Activated CD4-positive, alpha-beta T cell treated with anti-CD3 and anti-CD28 coated beads for 24 hours (primary cell): ENCODE results near the gene SLC22A15.
A peak's percentile ranks its signal among the peaks of the same experiment; 100 is the strongest.
"Not testable (repeated sequence)": the region's sequence is repeated elsewhere in the genome, so short reads cannot be mapped to it uniquely, and the experiment has no call there.

Source experiments
- DNase-seq, 2 donors: peaks; one replicate each; pipeline ENCODE4 v3.0.0-alpha.2; 2020; ENCODE audit warnings: low read depth in 2 of 2

Gene SLC22A15

DNA sequence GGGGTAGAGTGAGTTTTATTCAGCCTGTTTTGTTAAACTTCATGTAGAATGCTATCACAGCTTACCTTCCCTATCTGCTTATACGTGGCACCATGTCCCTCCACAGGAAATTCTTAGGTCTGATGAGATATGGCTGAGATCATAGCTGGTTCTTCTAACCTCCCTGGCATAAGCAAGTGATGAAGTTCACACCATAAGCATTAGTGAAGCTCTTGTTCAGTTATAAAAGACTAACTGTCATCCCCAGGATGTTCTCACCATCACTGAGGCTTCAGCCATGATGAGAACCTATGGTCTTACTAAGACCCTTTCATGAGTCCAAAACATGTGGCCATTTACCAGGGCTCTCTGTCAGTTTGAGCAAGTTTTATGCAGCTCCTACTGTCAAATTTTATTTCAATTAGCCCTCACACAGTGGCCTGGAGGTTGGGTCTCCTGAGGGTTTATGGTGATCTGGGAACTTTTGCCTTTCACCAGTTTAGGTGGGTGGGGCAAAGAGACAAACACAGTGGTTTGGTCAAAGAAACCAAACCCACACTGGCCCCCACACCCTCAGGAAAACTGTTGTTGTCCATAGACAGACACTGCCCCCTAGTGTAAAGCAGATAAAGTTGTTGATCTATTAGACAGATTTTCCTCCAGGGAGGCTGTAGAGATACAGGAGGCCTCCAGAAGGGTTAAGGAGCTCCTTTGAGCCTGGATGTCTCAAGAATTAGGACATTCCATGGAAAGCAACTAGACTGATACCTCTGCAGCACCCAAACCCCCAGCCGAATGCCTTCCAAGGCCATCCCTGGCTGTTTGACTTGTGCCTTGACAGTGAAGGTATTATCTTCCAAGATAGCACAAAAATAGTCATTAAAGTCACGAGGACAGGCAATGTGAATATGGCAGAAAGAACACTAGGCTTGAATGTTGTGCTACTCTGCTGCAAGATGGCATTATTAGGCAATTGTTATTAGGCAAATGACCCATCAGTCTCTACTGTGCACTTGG lies 5.0 kb downstream of the SLC22A15 start:
- DNase-seq: no peak

DNA sequence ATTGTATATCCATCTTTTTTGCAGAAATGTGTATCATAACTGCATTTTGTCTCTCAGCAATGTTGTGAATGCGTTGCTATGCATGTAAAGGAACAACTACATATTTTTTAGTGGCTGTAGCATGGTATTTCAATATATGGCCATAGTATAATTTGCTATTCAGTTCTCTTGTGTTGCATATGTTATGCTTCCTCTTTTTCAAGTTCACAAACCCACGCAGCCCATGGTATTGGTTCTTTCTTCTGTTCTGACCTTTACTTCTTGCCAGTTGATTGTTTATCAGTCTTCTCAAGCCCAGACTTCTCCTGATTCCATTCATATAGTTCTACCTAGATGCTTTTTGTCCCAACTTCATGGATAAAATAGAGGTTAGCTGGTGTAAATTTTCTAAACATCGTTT lies 6.1 kb downstream of the SLC22A15 start:
- DNase-seq: no peak

DNA sequence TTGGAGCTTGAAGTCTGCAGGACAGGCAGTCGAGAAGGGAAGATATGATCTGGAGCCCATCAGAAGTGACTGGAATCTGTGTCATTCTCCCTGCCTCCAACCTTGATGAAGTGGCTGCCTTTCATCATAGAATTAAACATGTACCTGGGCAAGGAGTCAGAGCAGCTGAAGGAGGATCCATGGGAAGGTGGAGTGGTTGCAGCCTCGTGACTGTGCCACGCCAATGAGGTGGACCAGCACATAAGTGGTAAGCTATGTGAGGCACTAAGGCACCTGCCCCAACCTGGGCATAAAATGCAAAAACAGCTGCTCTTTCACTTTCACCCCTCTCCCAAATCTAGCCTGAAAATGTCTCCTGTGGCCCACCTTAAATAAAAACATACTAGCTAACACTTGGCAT lies 7.3 kb downstream of the SLC22A15 start:
- DNase-seq: no peak

DNA sequence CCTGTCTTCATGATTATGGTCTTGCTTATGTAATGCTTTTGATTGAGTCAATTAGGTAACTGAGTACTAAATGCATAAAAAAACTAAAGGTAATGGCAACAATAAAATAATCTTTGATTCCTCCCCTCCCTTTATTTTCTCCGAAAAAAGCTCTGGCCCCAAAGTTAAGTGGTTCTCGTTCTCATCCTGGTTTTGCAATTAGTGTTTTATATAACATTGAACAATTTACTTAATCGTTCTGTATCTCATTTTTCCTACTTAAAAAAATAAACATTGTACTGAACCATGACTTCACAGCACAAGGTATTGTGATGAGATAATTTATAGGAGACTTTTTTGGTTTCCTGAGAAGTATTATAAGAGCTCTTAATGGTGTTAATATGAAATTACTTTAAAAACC lies 11.3 kb downstream of the SLC22A15 start:
- DNase-seq: no peak

DNA sequence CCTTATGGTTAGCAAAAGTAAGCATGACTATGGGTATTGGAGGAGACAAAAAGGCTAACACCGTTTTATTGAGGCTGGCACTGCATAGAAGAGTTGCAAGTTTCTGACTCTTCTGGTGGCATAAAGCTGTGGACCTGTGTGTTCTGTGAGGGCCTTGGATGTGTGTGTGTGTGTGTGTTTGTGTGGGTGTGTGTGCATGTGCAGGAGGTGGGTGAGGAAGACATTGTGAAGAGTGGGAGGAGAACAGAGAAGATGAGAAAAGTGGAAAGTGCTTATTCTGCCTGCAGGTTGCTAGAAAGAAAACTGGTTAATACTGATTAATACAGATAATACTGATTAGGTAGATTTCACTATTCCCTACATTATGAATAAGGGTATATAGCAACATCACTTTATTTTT lies 12.6 kb downstream of the SLC22A15 start:
- no peak for DNase-seq

DNA sequence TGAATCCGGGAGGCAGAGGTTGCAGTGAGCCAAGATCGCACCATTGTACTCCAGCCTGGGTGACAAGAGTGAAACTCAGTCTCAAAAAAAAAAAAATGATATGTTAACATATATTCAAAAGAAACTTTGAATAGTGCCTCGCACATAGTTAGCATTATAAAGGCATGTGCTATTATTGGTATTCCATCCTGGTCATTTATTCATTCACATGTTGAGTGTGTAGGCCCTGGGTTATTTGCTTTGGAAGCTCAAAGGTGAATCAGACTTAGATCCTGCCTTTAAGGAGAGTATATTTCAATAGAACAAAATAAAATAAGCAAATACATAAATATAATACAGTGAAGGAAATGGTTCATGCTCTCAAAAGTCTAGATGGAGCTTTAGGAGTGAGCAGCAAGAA lies 13.4 kb downstream of the SLC22A15 start:
- DNase-seq: no peak

DNA sequence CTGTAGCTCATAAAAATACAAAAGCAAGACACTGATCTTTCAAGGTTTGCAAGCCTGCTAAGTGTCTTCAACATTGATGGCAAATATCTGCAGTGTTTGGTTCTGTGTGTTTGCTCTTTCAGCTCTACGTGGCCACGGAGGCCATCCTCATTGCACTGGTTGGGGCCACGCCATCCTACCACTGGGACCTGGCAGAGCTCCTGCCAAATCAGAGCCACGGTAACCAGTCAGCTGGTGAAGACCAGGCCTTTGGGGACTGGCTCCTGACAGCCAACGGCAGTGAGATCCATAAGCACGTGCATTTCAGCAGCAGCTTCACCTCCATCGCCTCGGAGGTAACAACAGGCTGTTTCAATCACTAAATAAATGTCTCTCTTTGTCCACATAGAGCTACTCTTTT lies 15.6 kb downstream of the SLC22A15 start:
- no peak for DNase-seq

DNA sequence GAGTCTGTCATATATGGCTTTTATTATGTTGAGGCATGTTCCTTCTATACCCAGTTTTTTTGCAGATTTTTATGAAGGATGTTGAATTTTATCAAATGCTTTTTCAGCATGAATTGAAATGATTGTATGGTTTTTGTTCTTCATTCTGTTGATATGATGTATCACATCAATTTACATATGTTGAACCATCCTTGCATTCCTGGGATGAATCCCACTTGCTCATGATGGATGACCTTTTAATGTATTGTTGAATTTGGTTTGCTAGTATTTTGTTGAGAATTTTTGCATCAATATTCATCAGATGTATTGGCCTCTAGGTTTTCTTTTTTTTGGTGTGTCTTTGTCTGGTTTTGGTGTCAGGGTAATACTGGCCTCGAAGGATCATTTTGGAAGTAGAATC lies 21.6 kb downstream of the SLC22A15 start:
- DNase-seq: not testable (repeated sequence)

DNA sequence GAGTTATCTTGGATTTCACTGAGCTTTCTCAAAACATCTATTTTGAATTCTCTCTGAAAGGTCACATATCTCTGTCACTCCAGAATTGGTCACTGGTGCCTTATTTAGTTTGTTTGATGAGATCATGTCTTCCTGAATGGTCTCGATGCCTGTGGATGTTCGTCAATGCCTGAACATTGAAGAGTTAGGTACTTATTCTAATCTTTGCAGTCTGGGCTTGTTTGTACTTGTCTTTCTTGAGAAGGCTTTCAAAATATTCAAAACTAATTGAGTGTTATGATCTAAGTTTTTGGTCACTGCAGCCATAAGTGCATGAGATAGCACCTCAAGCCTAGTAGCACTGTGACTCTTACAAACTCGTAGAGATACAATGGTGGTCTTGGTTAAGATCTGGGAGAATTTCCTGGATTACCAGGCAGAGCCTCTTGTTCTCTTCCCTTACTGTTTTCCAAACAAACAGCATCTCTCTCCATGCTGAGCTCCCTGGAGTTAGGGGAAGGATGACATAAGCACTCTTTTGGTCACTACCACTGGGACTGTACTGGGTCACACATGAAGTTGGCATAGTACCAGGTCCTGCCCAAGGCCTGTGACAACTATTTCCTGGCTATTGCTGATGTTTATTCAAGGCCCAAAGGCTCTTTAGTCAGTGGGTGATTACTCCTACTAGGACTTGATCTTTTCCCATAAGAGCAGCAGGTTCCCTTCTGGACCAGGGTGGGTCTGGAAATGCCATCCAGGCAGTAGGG lies 25.6 kb downstream of the SLC22A15 start:
- no peak for DNase-seq

DNA sequence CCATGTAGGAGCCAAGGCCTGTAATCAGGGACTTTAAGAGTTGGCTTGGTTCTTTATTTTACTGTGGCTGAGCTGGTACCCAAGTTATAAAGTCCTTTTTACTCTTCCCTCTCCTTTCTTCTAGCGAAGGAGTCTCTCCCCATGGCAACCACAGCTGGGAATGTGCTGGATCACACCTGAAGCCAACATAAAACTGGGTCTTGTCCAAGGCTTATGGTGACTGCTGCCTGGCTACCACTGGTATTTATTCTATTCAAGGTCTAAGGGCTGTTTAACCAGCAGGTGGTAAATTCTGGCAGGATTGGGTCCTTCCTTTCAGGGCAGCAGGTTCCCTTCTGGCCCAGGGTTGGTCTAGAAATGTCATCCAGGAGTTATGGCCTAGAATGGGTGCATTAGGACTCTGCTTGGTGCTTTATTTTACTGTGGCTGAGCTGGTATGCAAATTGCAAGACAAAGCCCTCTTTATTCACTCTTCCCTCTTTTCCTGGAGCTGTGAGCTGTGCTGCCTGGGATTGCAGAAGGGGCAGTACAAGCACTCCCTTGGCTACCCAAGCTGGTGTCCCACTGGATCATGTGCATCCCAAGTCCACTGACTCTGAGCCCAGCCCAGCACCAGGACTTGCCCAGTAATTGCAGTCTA lies 26.6 kb downstream of the SLC22A15 start:
- no peak for DNase-seq

DNA sequence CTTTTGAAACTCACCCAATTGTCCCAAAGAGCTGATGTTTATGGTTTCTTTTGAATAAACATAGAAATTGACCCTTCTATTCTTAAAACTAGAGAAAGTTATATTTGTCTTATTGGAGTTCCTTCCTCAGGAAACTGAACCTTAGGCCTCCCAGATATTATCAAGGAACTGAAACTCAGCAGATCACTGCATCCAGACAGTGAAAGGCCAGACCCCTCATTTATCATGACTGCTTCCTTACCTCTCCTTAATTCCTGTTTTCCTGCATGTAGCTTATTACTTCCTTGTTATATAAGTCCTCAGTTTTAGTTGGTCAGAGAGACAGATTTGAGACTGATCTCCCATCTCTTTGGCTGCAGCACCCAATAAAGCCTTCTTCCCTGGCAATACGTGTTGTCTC lies 27.5 kb downstream of the SLC22A15 start:
- no peak for DNase-seq

DNA sequence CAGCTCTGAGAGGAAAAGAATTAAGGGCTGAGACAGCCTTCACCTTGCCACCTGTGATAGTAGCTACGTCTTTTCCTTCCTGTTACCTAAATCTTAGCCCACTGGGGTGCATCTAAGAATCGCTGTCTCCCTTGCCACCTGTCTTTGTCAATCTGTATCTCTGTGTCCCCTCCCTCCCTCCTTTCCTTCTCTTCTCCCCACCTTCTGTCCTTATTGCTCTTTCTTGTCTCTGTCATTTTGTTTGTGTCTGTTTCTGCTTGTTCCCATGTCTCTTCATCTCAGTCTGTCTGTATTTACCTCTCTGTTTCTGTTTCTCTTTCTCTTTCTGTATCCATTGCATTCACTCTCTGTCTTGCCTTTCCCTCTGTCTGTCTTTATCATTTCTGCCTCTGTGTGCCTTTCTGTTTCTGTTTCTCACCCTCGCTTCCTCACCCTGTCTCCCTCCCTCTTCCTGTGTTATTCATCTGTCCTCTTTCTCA lies 30.2 kb downstream of the SLC22A15 start:
- no peak for DNase-seq

DNA sequence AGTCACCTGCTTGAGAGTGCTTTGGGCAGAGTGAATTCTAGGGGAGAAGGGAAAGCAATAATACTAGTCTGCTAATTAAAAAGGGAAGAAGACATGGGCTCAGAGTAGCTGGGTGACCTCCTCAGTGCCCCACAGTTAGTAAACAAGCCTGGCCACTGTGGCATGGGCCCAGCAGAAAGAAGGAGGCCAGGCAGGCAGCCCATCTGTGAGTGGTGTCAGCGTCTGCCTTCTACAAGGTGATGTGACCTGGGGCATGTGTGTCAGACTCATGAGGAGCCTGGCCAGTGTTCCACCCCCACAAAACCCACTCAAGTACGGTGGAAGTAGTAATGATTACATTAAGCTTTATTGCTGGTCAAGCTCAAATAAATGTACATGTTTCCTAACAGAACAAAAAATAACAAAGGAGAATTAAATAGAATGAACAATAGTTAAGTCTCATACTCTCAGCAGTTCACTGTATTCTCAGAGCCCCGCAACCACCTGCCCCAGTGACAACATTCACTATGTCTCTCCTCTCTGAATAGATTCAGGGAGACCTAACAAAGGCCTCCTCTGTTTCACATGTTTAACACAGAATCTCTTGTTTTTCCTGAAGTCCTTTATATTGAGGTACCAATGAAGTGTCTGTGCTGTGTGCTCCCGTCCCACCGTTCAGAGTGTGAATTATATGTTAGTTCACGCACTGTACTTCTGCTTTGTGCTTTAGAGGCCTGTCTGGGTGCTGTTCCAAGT lies 32.5 kb downstream of the SLC22A15 start:
- no peak for DNase-seq

DNA sequence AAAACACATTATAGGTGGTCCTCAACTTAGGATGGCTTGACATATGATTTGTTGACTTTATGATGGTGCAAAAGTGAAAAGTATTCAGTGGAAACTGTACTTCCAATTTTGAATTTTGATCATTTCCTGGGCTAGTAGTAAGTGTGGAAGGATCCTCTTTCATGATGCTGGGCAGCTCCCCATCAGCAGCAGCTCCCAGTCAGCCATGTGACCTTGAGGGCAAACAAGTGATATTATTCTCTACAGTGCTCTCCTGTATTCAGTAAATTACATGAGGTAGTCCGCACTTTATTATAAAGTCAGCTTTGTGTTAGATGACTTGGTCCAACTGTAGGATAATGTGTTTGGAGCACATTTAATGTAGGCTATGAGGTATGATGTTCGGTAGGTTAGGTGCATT lies 36.4 kb downstream of the SLC22A15 start:
- no peak for DNase-seq

DNA sequence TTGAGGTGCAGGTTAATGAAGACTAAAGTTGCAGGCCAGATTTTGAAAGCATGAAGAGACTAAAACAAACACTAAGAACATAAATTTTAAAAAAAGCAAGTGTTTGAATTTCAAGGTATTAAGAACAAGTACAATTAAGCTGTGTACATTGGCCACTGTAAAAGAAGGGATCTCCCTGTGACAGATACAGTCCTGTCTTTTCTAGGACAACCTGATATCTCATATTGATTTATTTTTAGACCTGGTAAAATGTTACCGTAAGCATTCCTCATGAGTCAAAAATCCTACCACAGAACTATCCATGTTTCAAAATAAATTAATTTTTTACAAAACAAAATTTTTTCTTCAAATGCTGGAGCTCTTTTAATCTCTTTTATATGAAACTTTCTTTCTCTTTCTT lies 39.4 kb downstream of the SLC22A15 start:
- DNase-seq: no peak

DNA sequence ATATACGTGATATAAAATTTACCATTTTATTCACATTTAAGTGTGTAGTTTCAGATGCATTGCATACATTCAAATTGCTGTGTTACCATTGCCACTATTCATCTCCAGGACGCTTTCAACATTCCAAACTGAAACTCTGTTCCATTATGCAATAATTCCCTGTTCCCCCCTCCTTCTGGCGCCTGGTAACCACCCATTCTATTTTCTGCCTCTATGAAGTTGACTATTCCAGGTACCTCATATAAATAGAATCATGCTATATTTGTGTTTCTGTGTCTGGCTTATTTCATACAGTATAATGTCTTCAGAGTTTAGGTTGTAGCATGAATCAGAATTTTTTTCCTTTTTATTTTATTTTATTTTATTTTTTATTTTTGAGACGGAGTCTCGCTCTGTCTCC lies 41.7 kb downstream of the SLC22A15 start:
- no peak for DNase-seq

DNA sequence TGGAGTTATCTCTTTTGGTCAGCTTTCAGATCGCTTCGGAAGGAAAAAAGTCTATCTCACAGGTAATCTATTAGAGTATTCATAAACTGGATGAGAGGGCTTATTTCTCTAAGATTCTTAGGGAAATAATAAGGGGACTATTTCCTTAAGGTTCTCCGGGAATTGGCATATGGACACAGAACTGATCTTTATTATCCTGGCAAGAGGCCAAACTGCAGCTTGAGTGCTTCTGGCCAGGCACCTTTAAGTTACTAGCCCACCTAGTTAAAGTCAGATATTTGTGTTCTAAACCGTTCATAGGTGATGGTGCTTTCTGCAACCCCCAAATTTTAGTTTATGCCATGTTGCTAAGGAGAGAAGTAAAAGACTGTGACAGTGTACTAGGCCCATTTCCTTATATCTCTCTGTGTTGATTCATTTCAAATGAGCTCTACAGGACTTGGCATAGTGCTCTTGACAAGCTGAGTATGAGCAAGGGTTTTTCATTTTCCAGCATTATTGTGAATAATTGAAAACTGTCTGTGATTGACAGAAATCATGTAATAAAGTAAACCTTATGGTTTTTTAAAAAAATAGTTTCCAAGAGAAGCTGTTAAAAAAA lies 43.4 kb downstream of the SLC22A15 start:
- DNase-seq: no peak

DNA sequence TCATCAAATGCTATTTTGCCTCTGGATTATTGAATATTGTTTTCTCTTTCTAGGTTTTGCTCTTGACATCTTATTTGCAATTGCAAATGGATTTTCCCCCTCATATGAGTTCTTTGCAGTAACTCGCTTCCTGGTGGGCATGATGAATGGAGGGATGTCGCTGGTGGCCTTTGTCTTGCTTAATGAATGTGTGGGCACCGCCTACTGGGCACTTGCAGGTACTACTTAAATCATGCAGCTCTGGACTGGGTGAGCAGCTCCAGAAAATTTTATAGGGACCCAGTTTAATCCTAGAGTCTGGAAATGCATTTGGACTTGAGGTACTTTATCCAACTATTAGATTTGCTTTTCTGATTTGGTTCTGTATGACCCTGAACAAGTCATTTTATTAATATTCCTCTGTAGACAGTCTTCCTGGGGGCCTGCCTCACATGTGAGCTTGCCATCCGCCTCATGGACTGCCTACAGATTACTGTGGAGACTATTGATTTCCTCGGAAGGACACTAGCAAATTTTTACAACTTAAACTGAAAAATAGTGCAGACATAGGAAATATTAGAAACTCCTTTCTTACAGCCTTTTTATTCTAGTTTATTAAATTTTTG lies 44.5 kb downstream of the SLC22A15 start:
- peak; percentile 8 to 37 for DNase-seq

DNA sequence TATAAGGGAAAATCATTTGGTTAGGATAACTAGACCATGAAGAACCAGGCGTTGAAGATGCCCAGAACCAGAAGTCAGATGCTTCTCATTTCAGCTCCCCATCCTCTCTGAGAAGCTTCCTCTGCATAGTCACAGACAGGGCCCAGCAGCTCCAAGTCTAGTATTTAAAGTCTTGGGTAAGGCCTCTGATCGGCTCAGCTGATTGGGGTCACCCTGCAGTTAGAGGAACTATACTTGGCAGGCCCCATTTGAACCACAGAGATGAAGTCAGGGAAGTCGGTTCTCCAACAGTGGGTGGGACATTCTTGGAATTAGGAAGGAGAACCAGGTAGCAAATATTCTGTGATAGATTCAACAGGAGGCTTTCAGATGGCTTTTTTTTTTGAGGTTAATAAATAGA lies 48.3 kb downstream of the SLC22A15 start:
- no peak for DNase-seq

DNA sequence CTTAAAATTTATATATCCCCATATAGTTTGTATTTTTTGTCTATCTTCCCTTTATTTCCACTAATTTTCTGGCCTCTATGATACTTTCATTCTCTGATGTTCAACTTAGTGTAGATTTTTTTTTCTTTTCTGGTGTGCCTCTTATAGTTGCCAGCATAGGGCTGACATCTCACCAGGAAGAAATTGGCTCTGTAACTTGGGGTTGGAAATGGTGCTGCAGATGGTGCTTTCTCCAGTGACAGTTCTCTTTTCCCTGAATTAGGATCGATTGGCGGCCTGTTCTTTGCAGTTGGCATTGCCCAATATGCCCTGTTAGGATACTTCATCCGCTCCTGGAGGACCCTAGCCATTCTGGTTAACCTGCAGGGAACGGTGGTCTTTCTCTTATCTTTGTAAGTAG lies 50.3 kb downstream of the SLC22A15 start:
- DNase-seq: no peak

DNA sequence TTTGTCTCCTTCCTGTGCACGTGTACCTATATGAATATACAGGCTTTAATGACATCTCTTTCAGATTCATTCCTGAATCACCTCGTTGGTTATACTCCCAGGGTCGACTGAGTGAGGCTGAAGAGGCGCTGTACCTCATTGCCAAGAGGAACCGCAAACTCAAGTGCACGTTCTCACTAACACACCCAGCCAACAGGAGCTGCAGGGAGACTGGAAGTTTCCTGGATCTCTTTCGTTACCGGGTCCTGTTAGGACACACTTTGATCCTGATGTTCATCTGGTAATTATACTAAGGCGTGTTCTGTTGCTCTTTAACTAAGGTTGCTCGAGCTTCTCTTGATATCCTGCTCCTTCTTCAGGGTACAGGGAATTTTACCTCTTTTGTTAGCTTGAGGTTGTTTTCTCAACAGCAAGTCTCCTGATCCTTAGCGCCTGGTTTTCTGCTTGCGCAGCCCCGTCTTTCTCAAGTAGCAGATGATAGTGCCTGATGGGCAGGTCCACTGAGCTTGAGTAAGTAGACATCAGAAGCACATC lies 55.1 kb downstream of the SLC22A15 start:
- DNase-seq: no peak
